Parietal lobe (tissue), 1 donor: Measurements from ENCODE around the gene SPPL3. TPM values are rescaled to one million over a fixed set of nuclear protein-coding genes. Genes with fewer than 3 reads are reported as not detected.

Source experiments
- total RNA-seq: library from RNA; depleted of rRNA; stranded (reverse); fragments of >200 nt; gene quantifications from one replicate; pipeline ENCODE4 v1.2.3, GENCODE V29; 2014

SPPL3 gene
- 30.0 TPM for total RNA-seq

DNA sequence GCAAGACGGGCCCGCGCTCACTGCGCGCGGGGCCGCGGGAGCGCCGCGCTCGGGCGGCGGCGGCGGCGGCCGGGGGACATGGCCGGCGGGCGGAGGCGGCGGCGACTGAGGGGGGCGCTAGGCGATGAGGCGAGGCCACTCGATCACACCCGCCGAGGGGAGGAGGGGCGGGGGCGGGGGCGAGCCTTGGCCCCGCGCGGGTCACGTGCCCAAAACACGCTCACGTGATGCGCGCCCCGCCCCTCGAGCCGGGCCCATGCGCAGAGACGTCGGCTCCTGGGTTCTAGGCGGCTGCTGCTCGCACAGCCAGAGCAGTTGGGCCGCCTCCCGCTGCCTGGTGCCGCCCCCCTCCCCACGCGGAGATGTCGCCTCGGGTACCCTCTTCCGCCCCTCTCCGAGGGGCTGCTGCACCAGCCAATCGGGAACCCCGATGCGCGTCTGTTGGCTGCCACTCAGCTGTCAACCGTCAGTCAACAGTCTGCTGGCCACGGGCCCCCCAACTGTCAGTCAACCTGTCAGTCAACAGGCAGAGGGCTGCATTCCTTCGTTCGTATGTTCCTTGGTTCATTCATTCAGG is at the start of gene SPPL3:
TSS of gene SPPL3 (minus strand) at position 162 of the 577 bp plus-strand sequence. CDS start 491 bp downstream, outside the sequence.

DNA sequence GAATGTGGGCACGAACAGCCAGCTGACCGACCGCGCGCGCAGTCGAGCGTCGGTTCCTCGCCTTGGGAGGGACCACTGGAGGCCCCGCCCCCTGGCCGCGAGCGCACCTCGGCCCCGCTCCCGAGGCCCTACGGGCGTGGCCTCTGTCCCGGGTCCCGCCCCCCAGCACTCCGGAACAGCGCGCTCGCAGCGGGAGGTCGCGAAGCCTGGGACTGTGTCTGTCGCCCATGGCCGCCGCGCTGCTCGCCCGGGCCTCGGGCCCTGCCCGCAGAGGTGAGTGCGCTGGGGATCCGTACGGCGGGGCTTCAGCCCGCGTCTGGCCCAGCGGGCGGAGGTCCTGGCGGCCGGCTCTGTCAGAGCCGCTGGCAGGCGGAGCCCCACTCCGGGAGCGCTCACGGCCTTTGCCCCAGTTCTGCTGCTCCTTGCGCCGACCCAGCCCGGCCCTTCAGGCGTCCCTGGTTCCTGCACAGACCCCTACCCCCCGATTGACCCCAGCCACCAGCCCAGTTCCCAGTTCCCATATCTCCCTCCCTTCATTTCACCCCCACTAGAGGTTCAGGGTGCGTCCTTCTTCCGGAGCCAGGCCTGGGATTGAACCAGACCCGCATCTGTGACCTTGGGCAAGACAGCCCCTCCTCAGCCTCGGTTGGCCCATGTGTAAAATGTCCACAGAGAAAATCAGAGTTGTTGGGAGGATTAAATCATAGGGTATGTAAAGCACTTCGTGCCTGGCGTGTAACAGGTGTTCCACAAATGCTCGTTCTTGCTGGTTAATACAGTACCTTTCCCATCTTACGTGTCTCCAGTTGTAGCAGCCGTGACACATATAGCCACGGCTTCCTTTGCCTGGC is 178.3 kb downstream of the SPPL3 start, which contains the start of gene ACADS:
TSS of gene ACADS (plus strand) at position 168 of the 851 bp plus-strand sequence. CDS start at position 228, 60 bp downstream.

Other genes with a start within 250 kb of the SPPL3 start
- gene MLEC, start 217.2 kb downstream of the SPPL3 start, total RNA-seq: 44.8 TPM
- gene UNC119B, start 193.9 kb downstream of the SPPL3 start, total RNA-seq: 16.0 TPM
- 5.3 TPM for gene ACADS, start 178.5 kb downstream of the SPPL3 start, total RNA-seq
- gene HNF1A, start 74.2 kb upstream of the SPPL3 start, total RNA-seq: not detected
- gene C12orf43, start 112.1 kb upstream of the SPPL3 start, total RNA-seq: 16.9 TPM
- gene OASL, start 134.9 kb upstream of the SPPL3 start, total RNA-seq: not detected
- gene P2RX7, start 228.5 kb upstream of the SPPL3 start, total RNA-seq: 3.4 TPM